ENCODE results near the gene RAVER2.

DNA sequence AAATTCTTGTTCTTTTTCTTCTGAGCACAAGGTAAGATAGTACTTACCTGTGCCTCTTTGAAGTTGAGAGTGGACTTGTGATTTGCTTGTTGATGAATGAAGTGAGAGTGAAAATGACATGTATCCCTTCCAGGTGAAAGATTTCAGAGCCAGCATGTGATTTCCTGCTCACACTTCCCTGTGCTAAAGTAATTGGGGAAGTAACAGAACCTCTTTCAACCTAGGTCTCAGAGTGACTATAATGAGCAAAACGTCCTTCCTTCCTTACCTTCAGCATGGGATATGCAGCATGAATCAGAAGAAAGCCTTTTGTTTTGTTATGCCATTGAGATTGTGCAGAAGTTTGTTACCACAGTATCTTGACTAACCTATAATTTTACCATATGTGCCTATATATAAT is 24.6 kb downstream of the RAVER2 start:
- TF ChIP-seq, protein P1, sequence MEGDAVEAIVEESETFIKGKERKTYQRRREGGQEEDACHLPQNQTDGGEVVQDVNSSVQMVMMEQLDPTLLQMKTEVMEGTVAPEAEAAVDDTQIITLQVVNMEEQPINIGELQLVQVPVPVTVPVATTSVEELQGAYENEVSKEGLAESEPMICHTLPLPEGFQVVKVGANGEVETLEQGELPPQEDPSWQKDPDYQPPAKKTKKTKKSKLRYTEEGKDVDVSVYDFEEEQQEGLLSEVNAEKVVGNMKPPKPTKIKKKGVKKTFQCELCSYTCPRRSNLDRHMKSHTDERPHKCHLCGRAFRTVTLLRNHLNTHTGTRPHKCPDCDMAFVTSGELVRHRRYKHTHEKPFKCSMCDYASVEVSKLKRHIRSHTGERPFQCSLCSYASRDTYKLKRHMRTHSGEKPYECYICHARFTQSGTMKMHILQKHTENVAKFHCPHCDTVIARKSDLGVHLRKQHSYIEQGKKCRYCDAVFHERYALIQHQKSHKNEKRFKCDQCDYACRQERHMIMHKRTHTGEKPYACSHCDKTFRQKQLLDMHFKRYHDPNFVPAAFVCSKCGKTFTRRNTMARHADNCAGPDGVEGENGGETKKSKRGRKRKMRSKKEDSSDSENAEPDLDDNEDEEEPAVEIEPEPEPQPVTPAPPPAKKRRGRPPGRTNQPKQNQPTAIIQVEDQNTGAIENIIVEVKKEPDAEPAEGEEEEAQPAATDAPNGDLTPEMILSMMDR (conservative IDR thresholded peaks at IDR 0.05 in 1 of 2, IDR thresholded peaks at IDR 0.05 in 1 of 2; ENCODE audit: extremely low read depth in 1 of 2, insufficient read depth in 1 of 2, low read depth in 1 of 2, low read length in 2 of 2): no peak
- TF ChIP-seq EZH2 (IDR thresholded peaks at IDR 0.05; ENCODE audit: borderline replicate concordance, low read length): no peak
